B cell (primary cell): Measurements from ENCODE around the gene TGFA.

Experiments used
- CTCF ChIP-seq: fragments of 200-600 bp; IDR thresholded peaks from one replicate; pipeline ENCODE4 v1.8.0; 2022; ENCODE audit warnings: antibody characterized with exemption, mild to moderate bottlenecking
- EZH2 ChIP-seq: IDR thresholded peaks from 2 replicates; pipeline ENCODE4 v1.6.1; 2012; ENCODE audit warnings: borderline replicate concordance, low read depth, mild to moderate bottlenecking, moderate library complexity, low read length; ENCODE audit not compliant: insufficient read depth, poor library complexity, severe bottlenecking

- TF ChIP-seq CTCF (no peak), EZH2 (no peak)
Measured at GRCh38 chr2:70480468-70480867, 73.2 kb downstream of the TGFA start.
